H9 (cell line): ENCODE measurements around the gene CDC45. TPM values are rescaled to one million over a fixed set of nuclear protein-coding genes. Genes with fewer than 3 reads are reported as not detected.

ENCODE experiments used
- DNase-seq: peaks from one replicate; pipeline ENCODE4 v3.0.0-alpha.2; 2017
- H2AFZ ChIP-seq: one replicate; pipeline ENCODE4 v1.6.1; 2013; ENCODE audit warnings: mild to moderate bottlenecking, low read length, control low read depth, moderate library complexity
- H2AK5ac ChIP-seq: 2 replicates; pipeline ENCODE4 v1.6.1; 2013; ENCODE audit warnings: low read length, control low read depth, mixed read lengths; ENCODE audit not compliant: insufficient read length
- H2BK120ac ChIP-seq: one replicate; pipeline ENCODE4 v1.6.1; 2013; ENCODE audit warnings: low read depth, mild to moderate bottlenecking, low read length, control low read depth, inconsistent platforms; ENCODE audit not compliant: poor library complexity, severe bottlenecking
- H2BK12ac ChIP-seq: 2 replicates; pipeline ENCODE4 v1.6.1; 2013; ENCODE audit warnings: low read length, control low read depth, mixed read lengths, low read depth; ENCODE audit not compliant: insufficient read length
- H2BK15ac ChIP-seq: 2 replicates; pipeline ENCODE4 v1.6.1; 2013; ENCODE audit warnings: low read depth, low read length, control low read depth
- H2BK20ac ChIP-seq: one replicate; pipeline ENCODE4 v1.6.1; 2013; ENCODE audit warnings: low read depth, mild to moderate bottlenecking, low read length, control low read depth, inconsistent platforms; ENCODE audit not compliant: poor library complexity, severe bottlenecking
- H2BK5ac ChIP-seq: 2 replicates; pipeline ENCODE4 v1.6.1; 2013; ENCODE audit warnings: low read length, control low read depth, mixed read lengths; ENCODE audit not compliant: insufficient read length
- H3K14ac ChIP-seq: 2 replicates; pipeline ENCODE4 v1.6.1; 2013; ENCODE audit warnings: low read length, control low read depth; ENCODE audit not compliant: insufficient read depth
- H3K18ac ChIP-seq: 2 replicates; pipeline ENCODE4 v1.6.1; 2013; ENCODE audit warnings: low read depth, mild to moderate bottlenecking, mixed read lengths, low read length, control low read depth; ENCODE audit not compliant: insufficient read length
- H3K23ac ChIP-seq: 2 replicates; pipeline ENCODE4 v1.6.1; 2013; ENCODE audit warnings: low read length, control low read depth, mixed read lengths, low read depth; ENCODE audit not compliant: insufficient read length
- H3K23me2 ChIP-seq: 2 replicates; pipeline ENCODE4 v1.6.1; 2013; ENCODE audit warnings: low read depth, mild to moderate bottlenecking, mixed read lengths, low read length, control low read depth; ENCODE audit not compliant: insufficient read length, poor library complexity, severe bottlenecking
- H3K27ac ChIP-seq: 2 replicates; pipeline ENCODE4 v1.5.1; 2013; ENCODE audit warnings: low read length, control low read depth, mixed read lengths, low read depth; ENCODE audit not compliant: insufficient read length
- H3K27me3 ChIP-seq: 2 replicates; pipeline ENCODE4 v1.6.1; 2013; ENCODE audit warnings: low read length, control low read depth, inconsistent platforms; ENCODE audit not compliant: insufficient read depth
- H3K4ac ChIP-seq: 2 replicates; pipeline ENCODE4 v1.6.1; 2013; ENCODE audit warnings: low read depth, mild to moderate bottlenecking, control low read depth, inconsistent platforms, low read length, moderate library complexity
- H3K4me1 ChIP-seq: 2 replicates; pipeline ENCODE4 v1.6.1; 2013; ENCODE audit warnings: low read length, control low read depth, inconsistent platforms; ENCODE audit not compliant: insufficient read depth
- H3K4me2 ChIP-seq: 2 replicates; pipeline ENCODE4 v1.6.1; 2013; ENCODE audit warnings: low read length, control low read depth, mixed read lengths; ENCODE audit not compliant: insufficient read length, insufficient read depth
- H3K56ac ChIP-seq: 2 replicates; pipeline ENCODE4 v1.6.1; 2013; ENCODE audit warnings: low read depth, mild to moderate bottlenecking, mixed read lengths, low read length, control low read depth; ENCODE audit not compliant: insufficient read length
- H3K79me1 ChIP-seq: 2 replicates; pipeline ENCODE4 v1.6.1; 2013; ENCODE audit warnings: low read depth, mild to moderate bottlenecking, moderate library complexity, low read length, control low read depth, inconsistent platforms; ENCODE audit not compliant: insufficient read depth, poor library complexity, severe bottlenecking
- H3K79me2 ChIP-seq: 2 replicates; pipeline ENCODE4 v1.6.1; 2013; ENCODE audit warnings: low read length, control low read depth, inconsistent platforms; ENCODE audit not compliant: insufficient read depth
- H3K9ac ChIP-seq: 2 replicates; pipeline ENCODE4 v1.6.1; 2013; ENCODE audit warnings: low read length, control low read depth, mixed read lengths; ENCODE audit not compliant: insufficient read length; ENCODE audit errors: extremely low read depth
- H3K9me3 ChIP-seq: one replicate; pipeline ENCODE4 v1.6.1; 2013; ENCODE audit warnings: low read depth, low read length, inconsistent platforms; ENCODE audit not compliant: control insufficient read depth
- H3T11ph ChIP-seq: one replicate; pipeline ENCODE4 v1.6.1; 2013; ENCODE audit warnings: mild to moderate bottlenecking, low read length, control low read depth, inconsistent platforms
- H4K20me1 ChIP-seq: one replicate; pipeline ENCODE4 v1.6.1; 2013; ENCODE audit not compliant: control insufficient read depth, insufficient read length, insufficient read depth
- H4K5ac ChIP-seq: 2 replicates; pipeline ENCODE4 v1.6.1; 2013; ENCODE audit warnings: low read depth, mild to moderate bottlenecking, mixed read lengths, low read length, control low read depth; ENCODE audit not compliant: insufficient read length
- H4K8ac ChIP-seq: replicated peaks from 2 replicates; pipeline ENCODE4 v1.6.1; 2013; ENCODE audit warnings: low read length, control low read depth, mixed read lengths, low read depth; ENCODE audit not compliant: insufficient read length
- H4K91ac ChIP-seq: 2 replicates; pipeline ENCODE4 v1.6.1; 2013; ENCODE audit warnings: low read depth, mild to moderate bottlenecking, moderate library complexity, mixed read lengths, low read length, control low read depth; ENCODE audit not compliant: insufficient read length
- H3K27ac Mint-ChIP-seq, 3 experiments: 2 replicates in 2 of 3; 3 replicates in 1 of 3; pipeline ENCODE4 v1.8.0; 2020 to 2021; ENCODE audit warnings: mixed read lengths in 3 of 3, mild to moderate bottlenecking in 1 of 3, moderate library complexity in 1 of 3
- H3K27me3 Mint-ChIP-seq: 2 replicates; pipeline ENCODE4 v1.8.0; 2021; ENCODE audit warnings: low read depth, mild to moderate bottlenecking, moderate library complexity, mixed read lengths
- H3K36me3 Mint-ChIP-seq, 3 experiments: 2 replicates in 2 of 3; 3 replicates in 1 of 3; pipeline ENCODE4 v1.8.0; 2020 to 2021; ENCODE audit warnings: low read depth in 3 of 3, mixed read lengths in 3 of 3; ENCODE audit not compliant: insufficient read depth in 1 of 3
- H3K4me1 Mint-ChIP-seq, 2 experiments: 2 replicates each; pipeline ENCODE4 v1.8.0; 2020; ENCODE audit warnings: mixed read lengths in 2 of 2
- H3K4me3 Mint-ChIP-seq, 2 experiments: 2 replicates in 1 of 2; 3 replicates in 1 of 2; pipeline ENCODE4 v1.8.0; 2020 to 2021; ENCODE audit warnings: mild to moderate bottlenecking in 2 of 2, mixed read lengths in 2 of 2, moderate library complexity in 1 of 2
- H3K9me3 Mint-ChIP-seq, 2 experiments: 2 replicates in 1 of 2; 3 replicates in 1 of 2; pipeline ENCODE4 v1.8.0; 2020; ENCODE audit warnings: mild to moderate bottlenecking in 2 of 2, mixed read lengths in 2 of 2, moderate library complexity in 1 of 2
- WGBS: extraction: QIAGEN DNeasy Blood & Tissue Kit; methylation state at CpG from one replicate; pipeline ENCODE4 v1.1.7; 2013; ENCODE audit warnings: missing lambda C conversion rate, low lambda C conversion rate, mixed read lengths; ENCODE audit not compliant: insufficient read length; ENCODE audit errors: extremely low coverage; 5-methylcytosine and 5-hydroxymethylcytosine counted together
- total RNA-seq: library from RNA; stranded (reverse); gene quantifications from 2 replicates; pipeline ENCODE4 v1.2.1, GENCODE V29; 2021
- TF ChIP-seq, protein P1 (sequence below): fragments of 200-600 bp; sonication (generic); conservative IDR thresholded peaks from 3 replicates; pipeline ENCODE4 v1.8.0; 2021; ENCODE audit warnings: antibody characterized with exemption, mild to moderate bottlenecking

CDC45 gene
- total RNA-seq, 1 experiment from 2014 or later, result 35.7 TPM

DNA sequence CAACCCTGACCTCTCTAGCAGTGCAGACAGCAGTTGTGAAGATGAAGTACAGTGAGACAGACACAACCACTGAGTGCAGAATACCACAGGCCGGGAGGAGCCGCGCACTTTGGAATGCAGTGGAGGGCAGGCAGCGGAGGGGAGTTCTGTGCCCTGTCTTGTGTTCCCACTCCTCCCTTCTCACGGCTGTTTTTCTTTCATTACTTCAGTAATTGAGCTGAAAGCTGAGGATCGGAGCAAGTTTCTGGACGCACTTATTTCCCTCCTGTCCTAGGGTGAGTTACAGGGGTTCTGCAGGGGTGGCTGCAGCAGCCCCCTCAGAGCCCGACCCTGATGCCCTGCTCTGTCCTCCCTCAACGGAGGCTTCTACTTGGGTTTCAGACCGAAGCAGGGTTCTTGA lies 38.9 kb downstream of the CDC45 start:
- Mint-ChIP-seq H3K9me3 (no peaks in the 10 kb centered on the region), H3K4me3 (no peak overlapping the region)
- no CpG with 5 or more reads among the region's 10 CpGs for WGBS

More for the DNA sequence above, 38.9 kb downstream of the CDC45 start:
- Histone ChIP-seq H2BK20ac (no peak overlapping the region), H3T11ph (no peak overlapping the region), H2AK5ac (no peak overlapping the region), H2AFZ (no peak overlapping the region), H3K4ac (no peak overlapping the region), H3K56ac (no peak overlapping the region), H2BK15ac (no peak overlapping the region), H3K27ac (no peak overlapping the region), H3K18ac (no peak overlapping the region), H2BK5ac (no peak overlapping the region), H3K27me3 (peaks cover 4% of the 10 kb centered on the region; the same call in 1 of the 2 replicates), H3K9ac (no peak overlapping the region), H2BK120ac (no peak overlapping the region), H3K79me1 (no peaks in the 10 kb centered on the region), H4K8ac (no peak overlapping the region), H3K4me1 (no peaks in the 10 kb centered on the region), H2BK12ac (no peak overlapping the region), H3K23me2 (peaks cover 10% of the 10 kb centered on the region), H3K79me2 (no peaks in the 10 kb centered on the region), H3K23ac (no peak overlapping the region), H4K5ac (no peak overlapping the region), H4K91ac (no peak overlapping the region), H3K9me3 (no peaks in the 10 kb centered on the region), H4K20me1 (no peaks in the 10 kb centered on the region), H3K14ac (no peak overlapping the region; the same call in 1 of the 2 replicates), H3K4me2 (no peak overlapping the region)
- no peak for DNase-seq
- no peak overlapping the region; a peak in 1 of 7 replicates for H3K27ac Mint-ChIP-seq
- H3K27me3 Mint-ChIP-seq, result peaks cover 32% of the 10 kb centered on the region
- peaks cover 11 to 43% (median 43%) of the 10 kb centered on the region in 3 experiments; a peak in 5 of 7 replicates for H3K36me3 Mint-ChIP-seq
- peaks cover 5 to 9% of the 10 kb centered on the region in 2 experiments; a peak in 3 of 4 replicates for H3K4me1 Mint-ChIP-seq
- TF ChIP-seq, protein P1, sequence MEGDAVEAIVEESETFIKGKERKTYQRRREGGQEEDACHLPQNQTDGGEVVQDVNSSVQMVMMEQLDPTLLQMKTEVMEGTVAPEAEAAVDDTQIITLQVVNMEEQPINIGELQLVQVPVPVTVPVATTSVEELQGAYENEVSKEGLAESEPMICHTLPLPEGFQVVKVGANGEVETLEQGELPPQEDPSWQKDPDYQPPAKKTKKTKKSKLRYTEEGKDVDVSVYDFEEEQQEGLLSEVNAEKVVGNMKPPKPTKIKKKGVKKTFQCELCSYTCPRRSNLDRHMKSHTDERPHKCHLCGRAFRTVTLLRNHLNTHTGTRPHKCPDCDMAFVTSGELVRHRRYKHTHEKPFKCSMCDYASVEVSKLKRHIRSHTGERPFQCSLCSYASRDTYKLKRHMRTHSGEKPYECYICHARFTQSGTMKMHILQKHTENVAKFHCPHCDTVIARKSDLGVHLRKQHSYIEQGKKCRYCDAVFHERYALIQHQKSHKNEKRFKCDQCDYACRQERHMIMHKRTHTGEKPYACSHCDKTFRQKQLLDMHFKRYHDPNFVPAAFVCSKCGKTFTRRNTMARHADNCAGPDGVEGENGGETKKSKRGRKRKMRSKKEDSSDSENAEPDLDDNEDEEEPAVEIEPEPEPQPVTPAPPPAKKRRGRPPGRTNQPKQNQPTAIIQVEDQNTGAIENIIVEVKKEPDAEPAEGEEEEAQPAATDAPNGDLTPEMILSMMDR, result no peak
